COR-L47 (cell line): Measurements from ENCODE around the gene IL24.
A peak's percentile ranks its signal among the peaks of the same experiment; 100 is the strongest.

Source experiments
- DNase-seq: peaks from one replicate; lab custom pipeline; 2025; lab: John Stamatoyannopoulos, UW

Gene IL24

GRCh38 chr1:206880314-206880713, 16.9 kb upstream of the IL24 start:
- DNase-seq = no peak

- no peak for DNase-seq
Measured at GRCh38 chr1:206882555-206882954, 14.7 kb upstream of the IL24 start.

- DNase-seq = no peak
Measured at GRCh38 chr1:206883160-206883559, 14.1 kb upstream of the IL24 start.

GRCh38 chr1:206883876-206884275, 13.4 kb upstream of the IL24 start:
- DNase-seq = no peak

- DNase-seq = no peak
Measured at GRCh38 chr1:206885341-206886060, 11.7 kb upstream of the IL24 start.

GRCh38 chr1:206886831-206887230, 10.4 kb upstream of the IL24 start:
- DNase-seq = no peak

- no peak for DNase-seq
Measured at GRCh38 chr1:206887701-206888100, 9.5 kb upstream of the IL24 start.

GRCh38 chr1:206890125-206891060, 6.8 kb upstream of the IL24 start:
- DNase-seq = no peak

GRCh38 chr1:206891412-206891811, 5.8 kb upstream of the IL24 start:
- no peak for DNase-seq

GRCh38 chr1:206892351-206892984, 4.8 kb upstream of the IL24 start:
- DNase-seq = no peak

- no peak for DNase-seq
Measured at GRCh38 chr1:206893380-206893779, 3.9 kb upstream of the IL24 start.

GRCh38 chr1:206895325-206895724, 1.9 kb upstream of the IL24 start:
- peak; percentile 31 for DNase-seq

- peak; percentile 31 for DNase-seq
Measured at GRCh38 chr1:206895837-206896242, 1.4 kb upstream of the IL24 start.

- DNase-seq = no peak
Measured at GRCh38 chr1:206896261-206896660, 982 bp upstream of the IL24 start.

GRCh38 chr1:206898089-206898914, 1.1 kb downstream of the IL24 start:
- DNase-seq = no peak

- DNase-seq = no peak
Measured at GRCh38 chr1:206898915-206899431, 1.7 kb downstream of the IL24 start.

GRCh38 chr1:206899717-206900116, 2.5 kb downstream of the IL24 start:
- no peak for DNase-seq

GRCh38 chr1:206900149-206900548, 2.9 kb downstream of the IL24 start:
- DNase-seq = no peak

GRCh38 chr1:206901944-206902343, 4.7 kb downstream of the IL24 start:
- DNase-seq = no peak

GRCh38 chr1:206902702-206903101, 5.5 kb downstream of the IL24 start:
- no peak for DNase-seq

GRCh38 chr1:206903687-206904086, 6.4 kb downstream of the IL24 start:
- no peak for DNase-seq
